GM12878 (cell line): ENCODE data around the gene GH2. TPM values are rescaled to one million over a fixed set of nuclear protein-coding genes. Genes with fewer than 3 reads are reported as not detected.
A peak's percentile ranks its signal among the peaks of the same experiment; 100 is the strongest.

Source experiments
- ASH2L ChIP-seq: fragments of 300-600, 200-600 bp; sonication (generic); IDR thresholded peaks from 2 replicates; pipeline ENCODE4 v1.6.1; 2017; ENCODE audit warnings: low read depth, mild to moderate bottlenecking, borderline replicate concordance
- EED ChIP-seq: sonication (generic); IDR thresholded peaks from 2 replicates; pipeline ENCODE4 v1.6.1; 2016; ENCODE audit warnings: antibody characterized with exemption, low read depth
- ETV6 ChIP-seq, 2 experiments: fragments of 450-650 bp in 1 of 2; IDR thresholded peaks in 1 of 2; conservative IDR thresholded peaks in 1 of 2; 2 replicates each; pipeline ENCODE4 v1.6.1; 2014; ENCODE audit warnings: antibody characterized with exemption in 1 of 2, borderline replicate concordance in 1 of 2, low read depth in 1 of 2, mild to moderate bottlenecking in 1 of 2, moderate library complexity in 1 of 2
- EZH2 ChIP-seq: IDR thresholded peaks from 2 replicates; pipeline ENCODE4 v1.6.1; 2012; ENCODE audit warnings: low read depth, mild to moderate bottlenecking, control low read depth, inconsistent platforms, low read length, borderline replicate concordance; ENCODE audit not compliant: control insufficient read depth
- HDAC6 ChIP-seq: fragments of 200-600 bp; sonication (generic); IDR thresholded peaks from one replicate; pipeline ENCODE4 v1.8.0; 2017; ENCODE audit warnings: antibody characterized with exemption; ENCODE audit not compliant: unreplicated experiment
- HDGF ChIP-seq: fragments of 450-650 bp; IDR thresholded peaks from 2 replicates; pipeline ENCODE4 v1.6.1; 2016; ENCODE audit warnings: antibody characterized with exemption
- NFXL1 ChIP-seq: fragments of 450-650 bp; IDR thresholded peaks from 2 replicates; pipeline ENCODE4 v1.6.1; 2017; ENCODE audit warnings: antibody characterized with exemption, mild to moderate bottlenecking, borderline replicate concordance
- RBBP5 ChIP-seq: fragments of 200-600 bp; sonication (generic); conservative IDR thresholded peaks from 2 replicates; pipeline ENCODE4 v1.6.1; 2016
- STAT3 ChIP-seq: IDR thresholded peaks from 2 replicates; pipeline ENCODE4 v1.6.1; 2011; ENCODE audit warnings: low read depth, low read length, improper control_type of control experiment
- SUZ12 ChIP-seq: fragments of 200-600 bp; sonication (generic); IDR thresholded peaks from one replicate; pipeline ENCODE4 v1.6.1; 2018; ENCODE audit warnings: antibody characterized with exemption, mild to moderate bottlenecking; ENCODE audit not compliant: unreplicated experiment
- polyA plus RNA-seq, 11 experiments: library from polyadenylated mRNA; depleted of rRNA in 4 of 11; unstranded in 6 of 11; stranded (reverse) in 5 of 11; fragments of >200 nt; fragmentation: Nextera tagmentation in 4 of 11; fragmentation: Illumina TruSeq in 1 of 11; extraction: Ambion mirVana in 4 of 11; extraction: Trizol in 1 of 11; gene quantifications; 1 replicate in 1 of 11; 2 replicates in 10 of 11; pipeline versions ENCODE4 v1.2.1 to v1.2.3, GENCODE V29; 2011 to 2016; ENCODE audit warnings: inconsistent platforms in 2 of 11, missing spikeins in 2 of 11, low read depth in 1 of 11
- total RNA-seq, 4 experiments: library from RNA; depleted of rRNA in 3 of 4; stranded (reverse); fragments of >200 nt in 3 of 4; fragmentation: Illumina TruSeq in 1 of 4; extraction: Trizol in 1 of 4; gene quantifications; 2 replicates each; pipeline versions ENCODE4 v1.2.1 to v1.2.3, GENCODE V29; 2013 to 2021
- TF ChIP-seq, protein P1 (sequence below): fragments of 450-650 bp; IDR thresholded peaks from 2 replicates; pipeline ENCODE4 v1.6.1; 2017; ENCODE audit warnings: mild to moderate bottlenecking, low read depth, inconsistent platforms; ENCODE audit not compliant: poor library complexity, severe bottlenecking
- TF ChIP-seq, protein P2 (sequence below): fragments of 450-650 bp; IDR thresholded peaks from 2 replicates; pipeline ENCODE4 v1.6.1; 2018; ENCODE audit warnings: mild to moderate bottlenecking, low read depth, moderate library complexity; ENCODE audit not compliant: partially characterized antibody
- TF ChIP-seq, protein P3 (sequence below): fragments of 450-650 bp; formaldehyde crosslinking; IDR thresholded peaks from 2 replicates; pipeline ENCODE4 v1.5.0; 2022; ENCODE audit warnings: mild to moderate bottlenecking, missing genetic modification characterization
- TF ChIP-seq, protein P4 (sequence below): IDR thresholded peaks from 2 replicates; pipeline ENCODE4 v1.6.1; 2012; ENCODE audit warnings: low read depth, low read length, improper control_type of control experiment
- TF ChIP-seq, protein P5 (sequence below): IDR thresholded peaks from 2 replicates; pipeline ENCODE4 v1.6.1; 2011; ENCODE audit warnings: mild to moderate bottlenecking, low read depth, low read length, moderate library complexity; ENCODE audit not compliant: insufficient replicate concordance
- TF ChIP-seq, protein P6 (sequence below): fragments of 450-650 bp; IDR thresholded peaks from 2 replicates; pipeline ENCODE4 v1.6.1; 2014; ENCODE audit warnings: mild to moderate bottlenecking

Gene GH2
- total and polyA plus RNA-seq, 10 of the 15 experiments (the other 5 are each of a cell fraction or from before 2014, with no cell fraction given), result not detected

DNA sequence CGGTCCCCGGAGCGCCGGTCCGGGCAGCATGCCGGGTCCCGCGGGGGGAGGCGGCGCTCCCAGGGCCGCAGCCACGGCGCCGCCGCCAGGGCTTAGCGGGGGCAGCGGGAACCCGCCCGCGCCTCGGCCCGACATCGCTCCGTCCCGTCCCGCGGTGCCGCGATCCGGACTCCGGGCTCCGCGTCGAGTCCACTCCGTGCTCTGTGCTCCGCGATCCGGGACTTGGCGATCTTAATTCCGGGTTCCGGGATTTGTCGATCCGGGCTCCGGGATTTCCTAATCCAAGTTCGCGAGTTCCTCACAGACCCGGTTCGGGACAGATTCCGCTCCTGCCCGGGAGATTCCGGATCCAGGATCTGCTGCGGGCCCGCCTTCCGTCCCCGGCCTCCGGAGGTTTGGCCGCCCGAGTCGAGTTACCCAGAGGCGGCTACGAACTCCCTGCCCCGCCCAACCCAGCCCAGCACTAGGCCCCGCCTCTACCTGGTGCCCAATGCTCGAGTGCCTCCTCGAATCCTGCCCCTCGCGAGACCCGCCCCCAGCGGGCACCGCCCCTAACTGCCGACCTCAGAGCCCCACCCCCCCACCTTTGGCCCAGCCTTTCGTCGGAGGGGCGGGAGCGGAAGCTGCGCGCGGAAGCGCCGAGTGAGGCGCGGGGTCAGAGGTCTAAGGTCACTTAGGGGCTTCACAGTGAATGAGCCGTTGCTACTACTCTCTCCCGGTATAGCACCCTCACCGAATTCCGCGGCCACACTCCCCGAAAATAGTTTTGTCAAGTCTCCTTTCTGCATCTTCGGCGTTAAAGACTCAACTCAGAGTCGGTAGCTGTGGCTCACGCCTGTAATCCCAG, 39.0 kb downstream of the GH2 start, which contains the start of gene SMARCD2 (continued):
- TF ChIP-seq, protein P1, sequence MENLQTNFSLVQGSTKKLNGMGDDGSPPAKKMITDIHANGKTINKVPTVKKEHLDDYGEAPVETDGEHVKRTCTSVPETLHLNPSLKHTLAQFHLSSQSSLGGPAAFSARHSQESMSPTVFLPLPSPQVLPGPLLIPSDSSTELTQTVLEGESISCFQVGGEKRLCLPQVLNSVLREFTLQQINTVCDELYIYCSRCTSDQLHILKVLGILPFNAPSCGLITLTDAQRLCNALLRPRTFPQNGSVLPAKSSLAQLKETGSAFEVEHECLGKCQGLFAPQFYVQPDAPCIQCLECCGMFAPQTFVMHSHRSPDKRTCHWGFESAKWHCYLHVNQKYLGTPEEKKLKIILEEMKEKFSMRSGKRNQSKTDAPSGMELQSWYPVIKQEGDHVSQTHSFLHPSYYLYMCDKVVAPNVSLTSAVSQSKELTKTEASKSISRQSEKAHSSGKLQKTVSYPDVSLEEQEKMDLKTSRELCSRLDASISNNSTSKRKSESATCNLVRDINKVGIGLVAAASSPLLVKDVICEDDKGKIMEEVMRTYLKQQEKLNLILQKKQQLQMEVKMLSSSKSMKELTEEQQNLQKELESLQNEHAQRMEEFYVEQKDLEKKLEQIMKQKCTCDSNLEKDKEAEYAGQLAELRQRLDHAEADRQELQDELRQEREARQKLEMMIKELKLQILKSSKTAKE, result peak; percentile 80
- TF ChIP-seq NFXL1 (no peak), EED (peak; percentile 74), ETV6 (conservative IDR thresholded peaks at IDR 0.05 in 1 of 2, IDR thresholded peaks at IDR 0.05 in 1 of 2; ENCODE audit: borderline replicate concordance in 1 of 2, low read depth in 1 of 2) (peak in 1 of 2 experiments; percentile 61; a peak in 2 of 4 replicates), EZH2 (no peak), SUZ12 (no peak), STAT3 (peak; percentile 97), ASH2L (0 out of 2 replicates have a peak, but pooled peaks have one; percentile 22), HDGF (peak; percentile 77), RBBP5 (no peak), HDAC6 (no peak)
- TF ChIP-seq, protein P2, sequence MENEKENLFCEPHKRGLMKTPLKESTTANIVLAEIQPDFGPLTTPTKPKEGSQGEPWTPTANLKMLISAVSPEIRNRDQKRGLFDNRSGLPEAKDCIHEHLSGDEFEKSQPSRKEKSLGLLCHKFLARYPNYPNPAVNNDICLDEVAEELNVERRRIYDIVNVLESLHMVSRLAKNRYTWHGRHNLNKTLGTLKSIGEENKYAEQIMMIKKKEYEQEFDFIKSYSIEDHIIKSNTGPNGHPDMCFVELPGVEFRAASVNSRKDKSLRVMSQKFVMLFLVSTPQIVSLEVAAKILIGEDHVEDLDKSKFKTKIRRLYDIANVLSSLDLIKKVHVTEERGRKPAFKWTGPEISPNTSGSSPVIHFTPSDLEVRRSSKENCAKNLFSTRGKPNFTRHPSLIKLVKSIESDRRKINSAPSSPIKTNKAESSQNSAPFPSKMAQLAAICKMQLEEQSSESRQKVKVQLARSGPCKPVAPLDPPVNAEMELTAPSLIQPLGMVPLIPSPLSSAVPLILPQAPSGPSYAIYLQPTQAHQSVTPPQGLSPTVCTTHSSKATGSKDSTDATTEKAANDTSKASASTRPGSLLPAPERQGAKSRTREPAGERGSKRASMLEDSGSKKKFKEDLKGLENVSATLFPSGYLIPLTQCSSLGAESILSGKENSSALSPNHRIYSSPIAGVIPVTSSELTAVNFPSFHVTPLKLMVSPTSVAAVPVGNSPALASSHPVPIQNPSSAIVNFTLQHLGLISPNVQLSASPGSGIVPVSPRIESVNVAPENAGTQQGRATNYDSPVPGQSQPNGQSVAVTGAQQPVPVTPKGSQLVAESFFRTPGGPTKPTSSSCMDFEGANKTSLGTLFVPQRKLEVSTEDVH, result peak; percentile 27
- TF ChIP-seq, protein P3, sequence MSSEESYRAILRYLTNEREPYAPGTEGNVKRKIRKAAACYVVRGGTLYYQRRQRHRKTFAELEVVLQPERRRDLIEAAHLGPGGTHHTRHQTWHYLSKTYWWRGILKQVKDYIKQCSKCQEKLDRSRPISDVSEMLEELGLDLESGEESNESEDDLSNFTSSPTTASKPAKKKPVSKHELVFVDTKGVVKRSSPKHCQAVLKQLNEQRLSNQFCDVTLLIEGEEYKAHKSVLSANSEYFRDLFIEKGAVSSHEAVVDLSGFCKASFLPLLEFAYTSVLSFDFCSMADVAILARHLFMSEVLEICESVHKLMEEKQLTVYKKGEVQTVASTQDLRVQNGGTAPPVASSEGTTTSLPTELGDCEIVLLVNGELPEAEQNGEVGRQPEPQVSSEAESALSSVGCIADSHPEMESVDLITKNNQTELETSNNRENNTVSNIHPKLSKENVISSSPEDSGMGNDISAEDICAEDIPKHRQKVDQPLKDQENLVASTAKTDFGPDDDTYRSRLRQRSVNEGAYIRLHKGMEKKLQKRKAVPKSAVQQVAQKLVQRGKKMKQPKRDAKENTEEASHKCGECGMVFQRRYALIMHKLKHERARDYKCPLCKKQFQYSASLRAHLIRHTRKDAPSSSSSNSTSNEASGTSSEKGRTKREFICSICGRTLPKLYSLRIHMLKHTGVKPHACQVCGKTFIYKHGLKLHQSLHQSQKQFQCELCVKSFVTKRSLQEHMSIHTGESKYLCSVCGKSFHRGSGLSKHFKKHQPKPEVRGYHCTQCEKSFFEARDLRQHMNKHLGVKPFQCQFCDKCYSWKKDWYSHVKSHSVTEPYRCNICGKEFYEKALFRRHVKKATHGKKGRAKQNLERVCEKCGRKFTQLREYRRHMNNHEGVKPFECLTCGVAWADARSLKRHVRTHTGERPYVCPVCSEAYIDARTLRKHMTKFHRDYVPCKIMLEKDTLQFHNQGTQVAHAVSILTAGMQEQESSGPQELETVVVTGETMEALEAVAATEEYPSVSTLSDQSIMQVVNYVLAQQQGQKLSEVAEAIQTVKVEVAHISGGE (CRISPR knock-in tag), result peak; percentile 66
- TF ChIP-seq, protein P4, sequence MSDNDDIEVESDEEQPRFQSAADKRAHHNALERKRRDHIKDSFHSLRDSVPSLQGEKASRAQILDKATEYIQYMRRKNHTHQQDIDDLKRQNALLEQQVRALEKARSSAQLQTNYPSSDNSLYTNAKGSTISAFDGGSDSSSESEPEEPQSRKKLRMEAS, result 0 out of 2 replicates have a peak, but pooled peaks have one; percentile 5
- TF ChIP-seq, protein P5, sequence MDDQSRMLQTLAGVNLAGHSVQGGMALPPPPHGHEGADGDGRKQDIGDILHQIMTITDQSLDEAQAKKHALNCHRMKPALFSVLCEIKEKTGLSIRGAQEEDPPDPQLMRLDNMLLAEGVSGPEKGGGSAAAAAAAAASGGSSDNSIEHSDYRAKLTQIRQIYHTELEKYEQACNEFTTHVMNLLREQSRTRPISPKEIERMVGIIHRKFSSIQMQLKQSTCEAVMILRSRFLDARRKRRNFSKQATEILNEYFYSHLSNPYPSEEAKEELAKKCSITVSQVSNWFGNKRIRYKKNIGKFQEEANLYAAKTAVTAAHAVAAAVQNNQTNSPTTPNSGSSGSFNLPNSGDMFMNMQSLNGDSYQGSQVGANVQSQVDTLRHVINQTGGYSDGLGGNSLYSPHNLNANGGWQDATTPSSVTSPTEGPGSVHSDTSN, result no peak
- TF ChIP-seq, protein P6, sequence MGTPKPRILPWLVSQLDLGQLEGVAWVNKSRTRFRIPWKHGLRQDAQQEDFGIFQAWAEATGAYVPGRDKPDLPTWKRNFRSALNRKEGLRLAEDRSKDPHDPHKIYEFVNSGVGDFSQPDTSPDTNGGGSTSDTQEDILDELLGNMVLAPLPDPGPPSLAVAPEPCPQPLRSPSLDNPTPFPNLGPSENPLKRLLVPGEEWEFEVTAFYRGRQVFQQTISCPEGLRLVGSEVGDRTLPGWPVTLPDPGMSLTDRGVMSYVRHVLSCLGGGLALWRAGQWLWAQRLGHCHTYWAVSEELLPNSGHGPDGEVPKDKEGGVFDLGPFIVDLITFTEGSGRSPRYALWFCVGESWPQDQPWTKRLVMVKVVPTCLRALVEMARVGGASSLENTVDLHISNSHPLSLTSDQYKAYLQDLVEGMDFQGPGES, result no peak
